Fibroblast of upper back skin (primary cell): ENCODE measurements around the gene PRR9.
"Not testable (repeated sequence)": the region's sequence is repeated elsewhere in the genome, so short reads cannot be mapped to it uniquely, and the experiment has no call there.

Experiments
- DNase-seq: peaks from one replicate; pipeline ENCODE4 v3.0.0-alpha.2; 2013

The PRR9 gene

GRCh38 chr1:153217212-153217611 lies at the start of gene PRR9:
Gene PRR9 (plus strand): TSS chr1:153217584. CDS start chr1:153218145, 561 bp downstream.
- no peak for DNase-seq

GRCh38 chr1:153168686-153169085 lies 48.7 kb upstream of the PRR9 start:
- no peak for DNase-seq

- DNase-seq, result no peak
Measured at GRCh38 chr1:153174624-153175023, 42.8 kb upstream of the PRR9 start.

GRCh38 chr1:153178922-153179321 lies 38.5 kb upstream of the PRR9 start:
- DNase-seq, result no peak

- no peak for DNase-seq
Measured at GRCh38 chr1:153180556-153180955, 36.8 kb upstream of the PRR9 start.

- DNase-seq, result not testable (repeated sequence)
Measured at GRCh38 chr1:153188301-153188700, 29.1 kb upstream of the PRR9 start.

GRCh38 chr1:153190373-153190772 lies 27.0 kb upstream of the PRR9 start:
- DNase-seq, result no peak

GRCh38 chr1:153192697-153193096 lies 24.7 kb upstream of the PRR9 start:
- DNase-seq, result no peak

GRCh38 chr1:153194331-153195050 lies 22.9 kb upstream of the PRR9 start:
- no peak for DNase-seq

- no peak for DNase-seq
Measured at GRCh38 chr1:153195216-153195615, 22.2 kb upstream of the PRR9 start.

GRCh38 chr1:153202006-153202405 lies 15.4 kb upstream of the PRR9 start:
- DNase-seq, result no peak

GRCh38 chr1:153203130-153203529 lies 14.3 kb upstream of the PRR9 start, which contains the start of gene LELP1:
Gene LELP1 (plus strand): TSS chr1:153203430. CDS start chr1:153204708, 1,278 bp downstream.
- DNase-seq, result no peak

- no peak for DNase-seq
Measured at GRCh38 chr1:153206631-153207030, 10.8 kb upstream of the PRR9 start.

GRCh38 chr1:153210206-153210605 lies 7.2 kb upstream of the PRR9 start:
- no peak for DNase-seq

- no peak for DNase-seq
Measured at GRCh38 chr1:153212201-153212600, 5.2 kb upstream of the PRR9 start.

GRCh38 chr1:153213519-153213918 lies 3.9 kb upstream of the PRR9 start:
- no peak for DNase-seq

- DNase-seq, result no peak
Measured at GRCh38 chr1:153217744-153218416, 496 bp downstream of the PRR9 start.

- no peak for DNase-seq
Measured at GRCh38 chr1:153220606-153221303, 3.4 kb downstream of the PRR9 start.

GRCh38 chr1:153223040-153223891 lies 5.9 kb downstream of the PRR9 start:
- DNase-seq, result peak; percentile 44

GRCh38 chr1:153227810-153228209 lies 10.4 kb downstream of the PRR9 start:
- no peak for DNase-seq

- DNase-seq, result no peak
Measured at GRCh38 chr1:153228491-153228890, 11.1 kb downstream of the PRR9 start.

GRCh38 chr1:153229076-153229829 lies 11.9 kb downstream of the PRR9 start:
- DNase-seq, result not testable (repeated sequence)
